Activated CD8-positive, alpha-beta memory T cell treated with anti-CD3 and anti-CD28 coated beads, Interleukin-2, amount 10 ng/mL, durations not matched to agents 7 days and 5 days (primary cell): ENCODE measurements around the gene WNT7B. TPM values are rescaled to one million over a fixed set of nuclear protein-coding genes. Genes with fewer than 3 reads are reported as not detected.

Experiments
- ATAC-seq: fragments of 150-1000 bp; cut with Tn5 transposase; one replicate; pipeline ENCODE4 v1.10.0; 2021; ENCODE audit warnings: moderate library complexity
- CTCF ChIA-PET: fragments of 350-600 bp; sonication (Branson Sonifier 250); formaldehyde crosslinking; loops from one replicate; lab custom pipeline; 2021; ENCODE audit warnings: antibody characterized with exemption; lab: Charles Lee
- DNase-seq: peaks from one replicate; pipeline ENCODE4 v3.0.0-alpha.2; 2020
- H3K27ac Mint-ChIP-seq: one replicate; pipeline ENCODE4 v1.8.0; 2021; ENCODE audit warnings: mild to moderate bottlenecking, mixed read lengths
- H3K27me3 Mint-ChIP-seq: one replicate; pipeline ENCODE4 v1.8.0; 2021; ENCODE audit warnings: mixed read lengths
- H3K36me3 Mint-ChIP-seq: one replicate; pipeline ENCODE4 v1.8.0; 2021; ENCODE audit warnings: mild to moderate bottlenecking, mixed read lengths
- H3K4me1 Mint-ChIP-seq: one replicate; pipeline ENCODE4 v1.8.0; 2021; ENCODE audit warnings: mixed read lengths
- H3K4me3 Mint-ChIP-seq: one replicate; pipeline ENCODE4 v1.8.0; 2021; ENCODE audit warnings: mild to moderate bottlenecking, moderate library complexity, mixed read lengths
- H3K9me3 Mint-ChIP-seq: one replicate; pipeline ENCODE4 v1.8.0; 2022; ENCODE audit warnings: low read depth, mixed read lengths
- total RNA-seq, 2 experiments: library from RNA; stranded (reverse); gene quantifications; one replicate each; pipeline ENCODE4 v1.2.3, GENCODE V29; 2021

Gene WNT7B
- total RNA-seq, 2 experiments from 2014 or later, result not detected

- CTCF ChIA-PET, result no interaction called here
- H3K4me3 Mint-ChIP-seq, result no peak overlapping the region
- H3K27me3 Mint-ChIP-seq, result peaks cover 11% of the 10 kb centered on the region
- ATAC-seq (no peak), DNase-seq (no peak)
- no peaks in the 10 kb centered on the region for H3K4me1 Mint-ChIP-seq
- no peak overlapping the region for H3K27ac Mint-ChIP-seq
- no peaks in the 10 kb centered on the region for H3K36me3 Mint-ChIP-seq
- no peaks in the 10 kb centered on the region for H3K9me3 Mint-ChIP-seq
These were observed 79.2 kb downstream of the WNT7B start for GRCh38 chr22:45897736-45898135.

GRCh38 chr22:45896964-45897538 lies 79.9 kb downstream of the WNT7B start:
- Mint-ChIP-seq H3K4me3 (no peak overlapping the region), H3K9me3 (no peaks in the 10 kb centered on the region), H3K27ac (no peak overlapping the region), H3K4me1 (no peaks in the 10 kb centered on the region), H3K36me3 (no peaks in the 10 kb centered on the region), H3K27me3 (peaks cover 9% of the 10 kb centered on the region)
- no peak for ATAC-seq
- DNase-seq, result no peak
- CTCF ChIA-PET, result interaction anchor here (2.9 kb wide), 1 partner anchor 34 kb away, joined by 11 read pairs; no protein-coding TSS in a partner anchor

GRCh38 chr22:45896153-45896951 lies 80.6 kb downstream of the WNT7B start:
- Mint-ChIP-seq H3K9me3 (no peaks in the 10 kb centered on the region), H3K27me3 (peaks cover 9% of the 10 kb centered on the region), H3K36me3 (no peaks in the 10 kb centered on the region), H3K27ac (no peak overlapping the region), H3K4me1 (no peaks in the 10 kb centered on the region), H3K4me3 (no peak overlapping the region)
- DNase-seq (no peak), ATAC-seq (no peak)
- CTCF ChIA-PET, result interaction anchor here (2.9 kb wide), 1 partner anchor 33 kb away, joined by 11 read pairs; no protein-coding TSS in a partner anchor

- peaks cover 9% of the 10 kb centered on the region for H3K27me3 Mint-ChIP-seq
- CTCF ChIA-PET, result interaction anchor here (2.9 kb wide), 1 partner anchor 32 kb away, joined by 11 read pairs; no protein-coding TSS in a partner anchor
- no peak overlapping the region for H3K4me3 Mint-ChIP-seq
- DNase-seq (no peak), ATAC-seq (no peak)
- H3K36me3 Mint-ChIP-seq, result no peaks in the 10 kb centered on the region
- no peaks in the 10 kb centered on the region for H3K4me1 Mint-ChIP-seq
- no peak overlapping the region for H3K27ac Mint-ChIP-seq
- H3K9me3 Mint-ChIP-seq, result no peaks in the 10 kb centered on the region
These were observed 81.4 kb downstream of the WNT7B start for GRCh38 chr22:45895436-45896152.

- Mint-ChIP-seq H3K4me1 (no peaks in the 10 kb centered on the region), H3K27me3 (peaks cover 3% of the 10 kb centered on the region), H3K36me3 (no peaks in the 10 kb centered on the region), H3K27ac (no peak overlapping the region), H3K9me3 (no peaks in the 10 kb centered on the region), H3K4me3 (no peak overlapping the region)
- CTCF ChIA-PET, result no interaction called here
- no peak for DNase-seq
- no peak for ATAC-seq
These were observed 83.4 kb downstream of the WNT7B start for GRCh38 chr22:45893516-45893915.

- H3K9me3 Mint-ChIP-seq, result no peaks in the 10 kb centered on the region
- no peaks in the 10 kb centered on the region for H3K36me3 Mint-ChIP-seq
- H3K27ac Mint-ChIP-seq, result no peak overlapping the region
- no peak for DNase-seq
- peaks cover 3% of the 10 kb centered on the region for H3K27me3 Mint-ChIP-seq
- CTCF ChIA-PET, result no interaction called here
- no peaks in the 10 kb centered on the region for H3K4me1 Mint-ChIP-seq
- ATAC-seq, result no peak
- H3K4me3 Mint-ChIP-seq, result no peak overlapping the region
These were observed 84.1 kb downstream of the WNT7B start for GRCh38 chr22:45892681-45893461.

GRCh38 chr22:45891996-45892621 lies 84.9 kb downstream of the WNT7B start:
- peaks cover 3% of the 10 kb centered on the region for H3K27me3 Mint-ChIP-seq
- H3K4me3 Mint-ChIP-seq, result no peak overlapping the region
- CTCF ChIA-PET, result no interaction called here
- ATAC-seq, result no peak
- no peak overlapping the region for H3K27ac Mint-ChIP-seq
- H3K9me3 Mint-ChIP-seq, result no peaks in the 10 kb centered on the region
- no peaks in the 10 kb centered on the region for H3K36me3 Mint-ChIP-seq
- no peaks in the 10 kb centered on the region for H3K4me1 Mint-ChIP-seq
- no peak for DNase-seq

GRCh38 chr22:45891471-45891995 lies 85.4 kb downstream of the WNT7B start:
- ATAC-seq (no peak), DNase-seq (no peak)
- Mint-ChIP-seq H3K4me3 (no peak overlapping the region), H3K27ac (no peak overlapping the region), H3K36me3 (no peaks in the 10 kb centered on the region), H3K4me1 (no peaks in the 10 kb centered on the region), H3K9me3 (no peaks in the 10 kb centered on the region), H3K27me3 (peaks cover 3% of the 10 kb centered on the region)
- CTCF ChIA-PET, result no interaction called here

GRCh38 chr22:45891021-45891421 lies 85.9 kb downstream of the WNT7B start:
- Mint-ChIP-seq H3K4me3 (no peak overlapping the region), H3K27ac (no peak overlapping the region), H3K9me3 (no peaks in the 10 kb centered on the region), H3K27me3 (peaks cover 3% of the 10 kb centered on the region), H3K36me3 (no peaks in the 10 kb centered on the region), H3K4me1 (no peaks in the 10 kb centered on the region)
- ATAC-seq (no peak), DNase-seq (no peak)
- CTCF ChIA-PET, result no interaction called here

GRCh38 chr22:45890351-45890635 lies 86.7 kb downstream of the WNT7B start:
- DNase-seq, result no peak
- peaks cover 3% of the 10 kb centered on the region for H3K27me3 Mint-ChIP-seq
- no peaks in the 10 kb centered on the region for H3K36me3 Mint-ChIP-seq
- no peak overlapping the region for H3K27ac Mint-ChIP-seq
- H3K4me3 Mint-ChIP-seq, result no peak overlapping the region
- H3K4me1 Mint-ChIP-seq, result no peaks in the 10 kb centered on the region
- no peak for ATAC-seq
- CTCF ChIA-PET, result no interaction called here
- H3K9me3 Mint-ChIP-seq, result no peaks in the 10 kb centered on the region

GRCh38 chr22:45889539-45890350 lies 87.2 kb downstream of the WNT7B start:
- no peak for ATAC-seq
- DNase-seq, result no peak
- peaks cover 3% of the 10 kb centered on the region for H3K27me3 Mint-ChIP-seq
- H3K9me3 Mint-ChIP-seq, result no peaks in the 10 kb centered on the region
- H3K4me1 Mint-ChIP-seq, result no peaks in the 10 kb centered on the region
- CTCF ChIA-PET, result no interaction called here
- no peak overlapping the region for H3K27ac Mint-ChIP-seq
- H3K36me3 Mint-ChIP-seq, result no peaks in the 10 kb centered on the region
- no peak overlapping the region for H3K4me3 Mint-ChIP-seq

GRCh38 chr22:45889093-45889538 lies 87.8 kb downstream of the WNT7B start:
- CTCF ChIA-PET, result no interaction called here
- peaks cover 3% of the 10 kb centered on the region for H3K27me3 Mint-ChIP-seq
- H3K27ac Mint-ChIP-seq, result no peak overlapping the region
- ATAC-seq (no peak), DNase-seq (no peak)
- no peaks in the 10 kb centered on the region for H3K36me3 Mint-ChIP-seq
- H3K4me3 Mint-ChIP-seq, result no peak overlapping the region
- no peaks in the 10 kb centered on the region for H3K9me3 Mint-ChIP-seq
- no peaks in the 10 kb centered on the region for H3K4me1 Mint-ChIP-seq
